HG02870 (cell line): ENCODE measurements around the gene PSMF1.

ENCODE experiments used
- ATAC-seq: cut with Tn5 transposase; IDR thresholded peaks from one replicate; pipeline ENCODE4 v1.9.1; 2021; ENCODE audit warnings: mild to moderate bottlenecking, moderate library complexity; ENCODE audit not compliant: unreplicated experiment

Gene PSMF1

GRCh38 chr20:1188347-1188746 lies 69.9 kb downstream of the PSMF1 start:
- ATAC-seq, result no peak

GRCh38 chr20:1189827-1190226 lies 71.4 kb downstream of the PSMF1 start:
- no peak for ATAC-seq

DNA sequence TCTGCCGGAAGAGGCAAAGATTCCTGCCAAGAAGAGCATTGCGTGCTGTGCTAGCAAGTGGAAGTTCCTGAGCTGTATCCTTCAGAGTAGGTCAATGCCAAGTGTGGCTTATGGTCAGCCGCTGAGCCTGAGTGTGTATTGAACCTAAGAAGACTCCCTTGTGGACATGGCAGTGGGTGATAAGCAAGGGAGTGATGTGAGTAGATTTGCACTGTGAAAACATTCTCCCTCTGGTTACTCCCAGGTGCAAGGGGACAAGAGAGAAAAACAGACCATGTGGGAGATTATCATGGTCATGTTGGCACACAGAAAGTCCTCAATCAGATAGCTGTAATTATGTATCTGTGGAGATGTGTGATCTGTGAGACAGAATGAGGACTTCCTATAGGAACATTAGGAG lies 72.4 kb downstream of the PSMF1 start:
- ATAC-seq, result no peak

GRCh38 chr20:1191299-1191698 lies 72.9 kb downstream of the PSMF1 start:
- ATAC-seq, result no peak

GRCh38 chr20:1195226-1195625 lies 76.8 kb downstream of the PSMF1 start:
- no peak for ATAC-seq

DNA sequence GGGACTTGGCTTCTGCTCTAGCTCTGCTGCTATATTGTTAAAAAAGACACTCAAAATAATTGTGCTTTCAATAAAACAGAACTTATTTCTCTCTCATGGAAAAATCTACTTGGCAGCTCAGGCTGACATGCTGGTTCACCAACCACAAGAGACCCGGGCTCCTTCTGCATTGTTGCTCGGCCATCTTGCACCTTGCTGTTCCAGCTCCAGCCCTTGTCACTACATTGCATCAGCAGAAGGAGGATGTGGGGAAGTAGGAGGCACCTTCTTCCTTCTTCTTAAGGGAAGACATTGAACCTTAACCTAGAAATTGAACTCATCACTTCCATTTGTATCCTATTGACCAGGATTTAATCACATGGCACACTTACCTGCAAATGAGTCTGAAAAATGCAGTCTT lies 78.2 kb downstream of the PSMF1 start:
- no peak for ATAC-seq

DNA sequence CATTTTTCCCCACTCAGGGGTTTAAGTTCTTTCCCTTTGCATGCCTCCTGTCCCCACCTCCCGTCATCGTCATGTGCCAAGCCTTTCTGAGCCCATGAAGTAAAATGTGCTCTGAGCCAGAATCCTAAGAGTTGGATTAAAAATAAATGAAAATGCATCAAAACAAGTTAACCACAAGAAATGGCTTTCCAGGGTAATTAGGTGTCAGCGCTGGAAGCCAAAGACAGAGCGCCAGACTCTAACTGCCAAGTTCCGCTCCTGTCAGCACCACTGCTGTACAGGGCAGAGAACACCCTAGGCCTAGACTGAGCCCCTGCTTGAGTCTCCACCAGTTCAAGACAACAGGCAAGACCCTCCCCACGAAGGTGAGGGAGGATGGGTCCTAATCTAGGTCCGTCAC lies 79.4 kb downstream of the PSMF1 start:
- no peak for ATAC-seq

DNA sequence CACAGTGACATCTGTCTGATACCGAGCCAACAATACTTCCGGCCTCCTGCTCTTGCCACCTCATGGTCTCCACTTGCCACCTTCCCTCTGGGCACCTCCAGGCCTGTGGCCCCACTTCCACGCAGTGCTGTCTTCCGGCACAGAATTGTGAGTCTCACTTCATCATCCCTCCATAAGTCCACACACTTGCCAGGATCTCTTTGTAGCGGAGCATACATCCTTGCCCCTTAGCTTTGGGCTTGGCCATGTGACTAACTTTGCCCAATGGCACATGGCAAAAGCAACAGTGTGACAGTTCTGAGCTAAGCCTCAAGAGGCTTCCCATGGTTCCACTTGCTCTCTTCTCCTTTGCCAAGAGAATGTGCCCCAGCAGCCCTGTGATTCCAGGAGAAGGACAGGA lies 80.3 kb downstream of the PSMF1 start:
- ATAC-seq, result no peak

GRCh38 chr20:1199212-1199873 lies 80.9 kb downstream of the PSMF1 start:
- ATAC-seq, result no peak

GRCh38 chr20:1199964-1200363 lies 81.6 kb downstream of the PSMF1 start:
- no peak for ATAC-seq

- ATAC-seq, result no peak
Observed at GRCh38 chr20:1202762-1203504, 84.5 kb downstream of the PSMF1 start, which contains the start of gene C20orf202. Gene C20orf202, plus strand, starts transcription at chr20:1203454. Its CDS starts 132 bp downstream, at chr20:1203586.

DNA sequence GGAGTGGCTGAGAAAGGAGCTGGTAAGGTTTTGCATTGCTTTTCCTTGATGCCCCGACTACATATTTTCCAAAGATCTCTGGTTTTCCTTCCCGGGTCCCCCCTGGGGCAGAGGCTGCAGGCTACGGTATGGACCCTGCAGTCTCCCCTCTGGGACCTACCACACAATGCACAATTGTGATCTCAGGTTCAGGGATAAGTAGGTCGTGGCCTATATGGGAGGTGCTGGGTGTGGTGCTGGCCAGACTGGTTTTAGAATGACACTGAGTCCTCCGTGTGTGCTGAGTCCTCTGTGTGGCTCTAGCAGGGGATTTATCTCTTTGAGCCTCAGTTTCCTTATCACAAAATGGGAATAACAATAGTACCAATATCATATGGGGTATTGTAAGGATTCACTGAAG lies 85.2 kb downstream of the PSMF1 start:
- no peak for ATAC-seq

- ATAC-seq, result no peak
Observed at GRCh38 chr20:1204113-1204512, 85.7 kb downstream of the PSMF1 start.

- ATAC-seq, result no peak
Observed at GRCh38 chr20:1204576-1204975, 86.2 kb downstream of the PSMF1 start.

GRCh38 chr20:1205802-1206201 lies 87.4 kb downstream of the PSMF1 start:
- no peak for ATAC-seq

DNA sequence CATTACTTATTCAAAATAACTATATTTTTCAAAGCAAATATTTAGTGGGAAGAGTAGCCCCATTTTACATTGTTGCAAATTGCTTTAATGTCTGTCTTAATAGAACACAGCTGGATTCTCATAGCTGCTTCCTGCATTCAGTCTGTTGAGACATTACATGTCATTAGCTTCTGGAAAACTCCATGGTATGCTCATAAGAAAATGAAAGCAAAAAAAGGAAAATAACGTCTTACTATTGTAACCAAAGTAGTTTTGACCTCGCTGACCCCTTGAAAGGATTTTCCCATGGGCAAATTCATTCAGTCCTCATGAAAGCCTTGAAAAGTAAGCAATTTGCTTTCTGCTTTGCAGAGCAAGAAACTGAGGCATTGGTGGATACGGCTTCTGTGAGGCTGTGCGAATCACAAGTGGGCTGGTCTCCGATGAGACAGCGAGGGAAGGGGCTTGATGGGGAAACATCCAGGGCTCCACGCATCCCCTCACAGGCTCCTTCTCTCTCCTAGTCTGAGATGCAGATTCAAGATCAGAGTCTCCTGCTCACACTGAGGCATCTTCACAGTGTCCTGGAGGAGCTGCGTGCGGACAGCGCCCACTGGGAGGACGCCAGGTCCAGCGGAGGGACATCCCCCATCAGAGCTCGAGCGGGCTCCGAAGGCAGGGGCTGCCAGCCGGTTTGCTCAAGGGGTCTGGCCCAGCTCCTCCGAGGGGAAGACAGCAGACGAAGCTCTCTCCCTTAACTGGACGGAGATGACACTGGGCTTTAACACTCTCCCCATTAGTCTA lies 88.2 kb downstream of the PSMF1 start:
- ATAC-seq, result no peak

DNA sequence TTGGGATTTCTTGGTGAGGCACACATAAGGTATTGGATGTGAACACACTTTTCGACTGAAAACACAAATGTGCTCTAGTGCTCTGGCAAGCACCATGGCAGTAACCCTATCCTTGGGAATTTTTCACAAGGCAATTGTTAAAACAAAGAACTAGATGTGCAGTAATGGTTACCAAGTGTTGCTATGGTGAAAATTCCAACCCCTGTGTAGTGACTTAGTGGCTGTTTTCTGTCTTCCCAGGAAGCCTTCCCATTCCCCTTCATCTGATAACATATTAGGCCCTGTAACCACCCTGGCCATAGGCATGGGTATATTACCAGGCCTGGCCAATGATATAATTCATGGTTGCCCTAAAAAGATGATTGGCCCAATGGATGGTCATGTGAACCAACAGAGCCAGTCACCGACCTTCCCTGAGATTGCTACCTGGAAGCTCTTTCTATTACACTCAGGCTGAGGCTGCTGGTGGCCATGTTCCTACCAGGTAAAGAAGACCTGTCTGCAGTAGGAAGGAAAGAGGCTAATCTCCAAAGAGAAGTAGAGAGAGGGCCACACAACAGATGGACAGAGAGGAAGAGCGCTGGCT lies 89.0 kb downstream of the PSMF1 start:
- ATAC-seq, result no peak

GRCh38 chr20:1209447-1210387 lies 91.3 kb downstream of the PSMF1 start:
- no peak for ATAC-seq

DNA sequence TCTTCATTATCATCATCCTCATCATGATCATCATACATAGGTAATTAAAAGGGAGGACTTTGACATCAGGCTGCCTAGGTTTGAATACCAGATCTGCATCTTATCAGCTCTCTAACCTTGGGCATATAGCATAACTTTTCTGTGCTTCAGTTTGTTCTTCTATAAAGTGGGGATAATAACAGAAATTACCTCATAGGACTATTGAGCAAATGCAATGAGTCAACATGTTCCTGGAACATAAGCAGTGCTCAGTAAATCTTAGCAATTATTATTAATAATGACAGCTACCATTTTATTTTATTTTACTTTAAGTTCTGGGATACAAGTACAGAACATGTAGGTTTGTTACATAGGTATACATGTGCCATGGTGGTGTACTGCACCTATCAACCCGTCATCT lies 92.1 kb downstream of the PSMF1 start:
- ATAC-seq, result no peak

DNA sequence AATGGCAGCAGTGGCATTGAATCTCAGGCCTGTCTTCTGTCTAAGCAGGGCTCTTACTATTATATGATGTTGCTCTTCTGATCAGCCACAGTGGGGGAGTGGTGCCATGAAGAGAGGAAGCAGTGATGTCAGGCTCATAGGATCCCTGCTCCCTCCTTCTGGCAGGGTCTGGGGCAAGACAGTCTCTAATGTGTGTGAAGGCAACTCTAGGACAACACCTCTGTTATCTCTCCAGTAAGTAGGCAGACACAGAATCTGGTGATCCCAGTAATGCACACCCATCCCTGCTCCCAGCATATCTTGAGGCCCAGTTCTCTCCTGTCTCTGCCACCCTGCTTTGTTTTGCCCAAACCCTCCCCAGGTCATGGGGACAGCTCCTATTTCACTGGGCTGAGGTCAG lies 93.6 kb downstream of the PSMF1 start:
- ATAC-seq, result no peak
